HEK293 (cell line): ENCODE data around the gene PACSIN2.

Experiments used
- CTCF ChIA-PET: fragments of 350-600 bp; formaldehyde crosslinking; extraction: SDS; loops from one replicate; lab custom pipeline; 2021; ENCODE audit warnings: antibody characterized with exemption; lab: Yijun Ruan, JAX
- POLR2A ChIA-PET: fragments of 300-600 bp; formaldehyde crosslinking; extraction: SDS; loops from one replicate; lab custom pipeline; 2020; ENCODE audit warnings: antibody characterized with exemption, inconsistent platforms; lab: Yijun Ruan, JAX
- H3K27ac ChIP-seq: fragments of 200-500 bp; sonication (Bioruptor generic); 2 replicates; pipeline ENCODE4 v1.5.1; 2014; ENCODE audit warnings: low read depth, low read length, control low read depth, inconsistent platforms; ENCODE audit errors: extremely low read depth
- H3K36me3 ChIP-seq, 2 experiments: fragments of 200-500 bp in 1 of 2; sonication (Bioruptor generic) in 1 of 2; 1 replicate in 1 of 2; 2 replicates in 1 of 2; pipeline ENCODE4 v1.5.1; 2014 to 2017; ENCODE audit warnings: inconsistent platforms in 2 of 2, low read length in 2 of 2; ENCODE audit not compliant: control insufficient read depth in 2 of 2, insufficient read depth in 1 of 2
- H3K4me1 ChIP-seq: fragments of 200-500 bp; sonication (Bioruptor generic); 2 replicates; pipeline ENCODE4 v1.5.1; 2014; ENCODE audit warnings: mild to moderate bottlenecking, low read length, inconsistent platforms; ENCODE audit not compliant: control insufficient read depth, insufficient read depth
- H3K4me3 ChIP-seq: 2 replicates; pipeline ENCODE4 v1.5.1; 2011; ENCODE audit warnings: low read depth, mild to moderate bottlenecking, control low read depth, low read length, moderate library complexity
- H3K9me3 ChIP-seq: fragments of 200-500 bp; sonication (Bioruptor generic); 2 replicates; pipeline ENCODE4 v1.5.1; 2014; ENCODE audit warnings: low read depth, low read length, inconsistent platforms; ENCODE audit not compliant: control insufficient read depth, insufficient read depth
- GFI1B ChIP-seq: fragments of 450-650 bp; formaldehyde crosslinking; IDR thresholded peaks from 2 replicates; pipeline ENCODE4 v1.5.1; 2016; ENCODE audit warnings: missing biosample characterization, missing genetic modification characterization
- KLF1 ChIP-seq: fragments of 450-650 bp; formaldehyde crosslinking; IDR thresholded peaks from 2 replicates; pipeline ENCODE4 v1.5.1; 2016; ENCODE audit warnings: missing biosample characterization, missing genetic modification characterization
- TCF7L2 ChIP-seq: IDR thresholded peaks from 2 replicates; pipeline ENCODE4 v1.6.1; 2011; ENCODE audit warnings: low read depth, mild to moderate bottlenecking, inconsistent platforms, low read length, moderate library complexity, borderline replicate concordance
- ZBTB49 ChIP-seq: fragments of 450-650 bp; formaldehyde crosslinking; IDR thresholded peaks from 2 replicates; pipeline ENCODE4 v1.5.1; 2016; ENCODE audit warnings: missing biosample characterization, missing genetic modification characterization, low read depth
- ZNF133 ChIP-seq: fragments of 450-650 bp; formaldehyde crosslinking; IDR thresholded peaks from 2 replicates; pipeline ENCODE4 v1.5.1; 2016; ENCODE audit warnings: missing biosample characterization, missing genetic modification characterization
- ZNF140 ChIP-seq: fragments of 450-650 bp; formaldehyde crosslinking; IDR thresholded peaks from 2 replicates; pipeline ENCODE4 v1.5.1; 2016; ENCODE audit warnings: missing biosample characterization, missing genetic modification characterization
- ZNF202 ChIP-seq: fragments of 450-650 bp; formaldehyde crosslinking; IDR thresholded peaks from 2 replicates; pipeline ENCODE4 v1.5.1; 2016; ENCODE audit warnings: missing biosample characterization, missing genetic modification characterization, borderline replicate concordance
- ZNF239 ChIP-seq: fragments of 450-650 bp; formaldehyde crosslinking; IDR thresholded peaks from 2 replicates; pipeline ENCODE4 v1.5.1; 2016; ENCODE audit warnings: missing biosample characterization, missing genetic modification characterization
- ZNF266 ChIP-seq: fragments of 450-650 bp; formaldehyde crosslinking; IDR thresholded peaks from 2 replicates; pipeline ENCODE4 v1.5.1; 2016; ENCODE audit warnings: missing biosample characterization, missing genetic modification characterization, low read depth
- ZNF280C ChIP-seq: fragments of 450-650 bp; formaldehyde crosslinking; IDR thresholded peaks from 2 replicates; pipeline ENCODE4 v1.5.1; 2016; ENCODE audit warnings: missing biosample characterization, missing genetic modification characterization
- ZNF302 ChIP-seq: fragments of 450-650 bp; formaldehyde crosslinking; IDR thresholded peaks from 2 replicates; pipeline ENCODE4 v1.5.1; 2016; ENCODE audit warnings: missing biosample characterization, missing genetic modification characterization, low read depth
- ZNF529 ChIP-seq: fragments of 450-650 bp; formaldehyde crosslinking; IDR thresholded peaks from 2 replicates; pipeline ENCODE4 v1.5.1; 2017; ENCODE audit warnings: missing genetic modification characterization, missing biosample characterization; ENCODE audit not compliant: insufficient replicate concordance
- ZNF555 ChIP-seq: fragments of 450-650 bp; formaldehyde crosslinking; conservative IDR thresholded peaks from 2 replicates; pipeline ENCODE4 v1.5.1; 2017; ENCODE audit warnings: missing biosample characterization, mild to moderate bottlenecking, missing genetic modification characterization, inconsistent platforms
- ZNF571 ChIP-seq: fragments of 450-650 bp; formaldehyde crosslinking; IDR thresholded peaks from 2 replicates; pipeline ENCODE4 v1.5.0; 2017; ENCODE audit warnings: missing biosample characterization, missing genetic modification characterization
- ZNF580 ChIP-seq: fragments of 450-650 bp; formaldehyde crosslinking; IDR thresholded peaks from 2 replicates; pipeline ENCODE4 v1.5.1; 2016; ENCODE audit warnings: missing biosample characterization, missing genetic modification characterization
- ZNF677 ChIP-seq: fragments of 450-650 bp; IDR thresholded peaks from 2 replicates; pipeline ENCODE4 v1.5.0; 2018; ENCODE audit warnings: missing biosample characterization, mild to moderate bottlenecking, missing genetic modification characterization, moderate library complexity
- ZNF707 ChIP-seq: fragments of 450-650 bp; formaldehyde crosslinking; IDR thresholded peaks from 2 replicates; pipeline ENCODE4 v1.5.1; 2016; ENCODE audit warnings: missing biosample characterization, missing genetic modification characterization
- ZSCAN5A ChIP-seq: fragments of 450-650 bp; formaldehyde crosslinking; IDR thresholded peaks from 2 replicates; pipeline ENCODE4 v1.5.1; 2016; ENCODE audit warnings: missing biosample characterization, missing genetic modification characterization

PACSIN2 gene

GRCh38 chr22:42913874-42914510 is 101.0 kb downstream of the PACSIN2 start:
- CTCF ChIA-PET = interaction anchor here (0.7 to 1.0 kb wide), 2 partner anchors 10 to 90 kb away, joined by 3 read pairs; no protein-coding TSS in a partner anchor
- peaks cover 2% of the 10 kb centered on the region for H3K4me1 ChIP-seq

GRCh38 chr22:42912059-42912458 is 102.9 kb downstream of the PACSIN2 start:
- CTCF ChIA-PET = no interaction called here

More at GRCh38 chr22:42913874-42914510, 101.0 kb downstream of the PACSIN2 start:
- Histone ChIP-seq H3K9me3 (no peaks in the 10 kb centered on the region), H3K27ac (no peak overlapping the region), H3K36me3 (peaks cover 0 to 21% of the 10 kb centered on the region in 2 experiments; a peak in 1 of 3 replicates), H3K4me3 (no peak overlapping the region)
- POLR2A ChIA-PET = no interaction called here
- TF ChIP-seq TCF7L2 (no peak), ZNF580 (tag by site-specific recombination) (no peak), ZNF707 (tag by site-specific recombination) (no peak), ZNF202 (no peak), ZNF529 (tag by site-specific recombination) (no peak), ZNF280C (tag by site-specific recombination) (no peak), ZNF555 (tag by site-specific recombination) (no peak), ZNF266 (tag by site-specific recombination) (no peak), ZNF140 (tag by site-specific recombination) (no peak), ZNF239 (no peak), GFI1B (no peak), ZNF133 (tag by site-specific recombination) (no peak)

More at GRCh38 chr22:42912059-42912458, 102.9 kb downstream of the PACSIN2 start:
- TF ChIP-seq ZNF677 (tag by site-specific recombination) (no peak), ZBTB49 (tag by site-specific recombination) (no peak), ZNF571 (tag by site-specific recombination) (no peak), KLF1 (tag by site-specific recombination) (no peak), ZSCAN5A (tag by site-specific recombination) (no peak), ZNF302 (tag by site-specific recombination) (no peak)
- H3K4me3 ChIP-seq = no peak overlapping the region
- no peaks in the 10 kb centered on the region; the same call in 1 of the 2 replicates for H3K4me1 ChIP-seq
- H3K27ac ChIP-seq = no peak overlapping the region
- H3K36me3 ChIP-seq = peaks cover 0 to 32% of the 10 kb centered on the region in 2 experiments; a peak in 1 of 3 replicates
- POLR2A ChIA-PET = interaction anchor here (0.6 kb wide), 1 partner anchor 8 kb away, joined by 3 read pairs; no protein-coding TSS in a partner anchor
- no peaks in the 10 kb centered on the region for H3K9me3 ChIP-seq
